GM23338 (cell line): ENCODE data around the gene ASXL2. TPM values are rescaled to one million over a fixed set of nuclear protein-coding genes. Genes with fewer than 3 reads are reported as not detected.
"Not testable (repeated sequence)": the region's sequence is repeated elsewhere in the genome, so short reads cannot be mapped to it uniquely, and the experiment has no call there.

Source experiments
- ATAC-seq: fragments of 200-7000 bp; cut with Tn5 transposase; 3 replicates; pipeline ENCODE4 v1.9.1; 2020
- DNase-seq: peaks from one replicate; pipeline ENCODE4 v3.0.0-alpha.2; 2015; ENCODE audit warnings: low spot score
- H2AFZ ChIP-seq: fragments of 200-600 bp; sonication (generic); 2 replicates; pipeline ENCODE4 v1.8.0; 2016; ENCODE audit warnings: antibody characterized with exemption, mild to moderate bottlenecking, moderate library complexity
- H3F3A ChIP-seq: fragments of 200-600 bp; sonication (generic); replicated peaks from 2 replicates; pipeline ENCODE4 v1.8.0; 2017; ENCODE audit warnings: antibody characterized with exemption, mixed run types, low read depth
- H3K27ac ChIP-seq: fragments of 200-600 bp; sonication (generic); 2 replicates; pipeline ENCODE4 v1.6.1; 2016; ENCODE audit warnings: low read depth
- H3K27me3 ChIP-seq: fragments of 200-600 bp; sonication (generic); 2 replicates; pipeline ENCODE4 v1.8.0; 2016; ENCODE audit warnings: mild to moderate bottlenecking, mixed run types, moderate library complexity; ENCODE audit not compliant: insufficient read depth
- H3K36me3 ChIP-seq: fragments of 200-600 bp; sonication (generic); 2 replicates; pipeline ENCODE4 v1.8.0; 2016; ENCODE audit warnings: mild to moderate bottlenecking; ENCODE audit not compliant: insufficient read depth
- H3K4me1 ChIP-seq: fragments of 200-600 bp; sonication (generic); 2 replicates; pipeline ENCODE4 v1.8.0; 2016; ENCODE audit warnings: mild to moderate bottlenecking, moderate library complexity; ENCODE audit not compliant: insufficient read depth
- H3K4me2 ChIP-seq: fragments of 200-600 bp; sonication (generic); 2 replicates; pipeline ENCODE4 v1.7.1; 2017; ENCODE audit warnings: mixed run types
- H3K4me3 ChIP-seq: fragments of 200-600 bp; sonication (generic); 2 replicates; pipeline ENCODE4 v1.6.1; 2016; ENCODE audit warnings: mixed run types
- H3K79me2 ChIP-seq: fragments of 200-600 bp; sonication (generic); replicated peaks from 2 replicates; pipeline ENCODE4 v1.8.0; 2017; ENCODE audit warnings: mild to moderate bottlenecking; ENCODE audit not compliant: insufficient read depth
- H3K9me2 ChIP-seq: fragments of 200-600 bp; sonication (generic); 2 replicates; pipeline ENCODE4 v1.8.0; 2017; ENCODE audit not compliant: insufficient read depth
- H4K20me1 ChIP-seq: fragments of 200-600 bp; sonication (generic); replicated peaks from 2 replicates; pipeline ENCODE4 v1.8.0; 2017; ENCODE audit warnings: mild to moderate bottlenecking; ENCODE audit not compliant: insufficient read depth
- H3K27ac Mint-ChIP-seq: 2 replicates; pipeline ENCODE4 v1.8.0; 2020; ENCODE audit warnings: inconsistent platforms, mild to moderate bottlenecking, moderate library complexity, mixed read lengths
- H3K27me3 Mint-ChIP-seq: 3 replicates; pipeline ENCODE4 v1.8.0; 2022; ENCODE audit warnings: low read depth, mild to moderate bottlenecking, moderate library complexity, mixed read lengths, inconsistent platforms; ENCODE audit not compliant: insufficient read depth, poor library complexity
- H3K36me3 Mint-ChIP-seq: 3 replicates; pipeline ENCODE4 v1.8.0; 2021; ENCODE audit warnings: low read depth, mild to moderate bottlenecking, inconsistent platforms, moderate library complexity, mixed read lengths
- H3K4me1 Mint-ChIP-seq: 3 replicates; pipeline ENCODE4 v1.8.0; 2020; ENCODE audit warnings: mild to moderate bottlenecking, inconsistent platforms, mixed read lengths
- H3K4me3 Mint-ChIP-seq: 3 replicates; pipeline ENCODE4 v1.8.0; 2021; ENCODE audit warnings: moderate library complexity, mild to moderate bottlenecking, inconsistent platforms, mixed read lengths
- H3K9me3 Mint-ChIP-seq: 3 replicates; pipeline ENCODE4 v1.8.0; 2020; ENCODE audit warnings: moderate library complexity, mild to moderate bottlenecking, inconsistent platforms, mixed read lengths
- EZH2 ChIP-seq: fragments of 200-600 bp; sonication (generic); IDR thresholded peaks from one replicate; pipeline ENCODE4 v1.8.0; 2017; ENCODE audit warnings: antibody characterized with exemption, mild to moderate bottlenecking, low read depth; ENCODE audit not compliant: unreplicated experiment
- JUNB ChIP-seq: IDR thresholded peaks from one replicate; pipeline ENCODE4 v1.6.1; 2016; ENCODE audit warnings: antibody characterized with exemption; ENCODE audit not compliant: unreplicated experiment
- NANOG ChIP-seq: IDR thresholded peaks from 2 replicates; pipeline ENCODE4 v1.6.1; 2016; ENCODE audit warnings: antibody characterized with exemption, borderline replicate concordance
- polyA plus RNA-seq: library from polyadenylated mRNA; unstranded; fragments of >200 nt; fragmentation: Nextera tagmentation; extraction: Ambion mirVana; gene quantifications from 2 replicates; pipeline ENCODE4 v1.2.1, GENCODE V29; 2016
- total RNA-seq: library from RNA; depleted of rRNA; stranded (reverse); fragments of >200 nt; shearing (Covaris generic); gene quantifications from 2 replicates; pipeline ENCODE4 v1.2.3, GENCODE V29; 2014
- TF ChIP-seq, protein P1 (sequence below): IDR thresholded peaks from one replicate; pipeline ENCODE4 v1.6.1; 2018; ENCODE audit warnings: antibody characterized with exemption; ENCODE audit not compliant: unreplicated experiment
- TF ChIP-seq, protein P2 (sequence below): IDR thresholded peaks from 2 replicates; pipeline ENCODE4 v1.6.1; 2016; ENCODE audit warnings: antibody characterized with exemption

Gene ASXL2
- total and polyA plus RNA-seq, 2 experiments from 2014 or later = 7.0 to 21.8 TPM

DNA sequence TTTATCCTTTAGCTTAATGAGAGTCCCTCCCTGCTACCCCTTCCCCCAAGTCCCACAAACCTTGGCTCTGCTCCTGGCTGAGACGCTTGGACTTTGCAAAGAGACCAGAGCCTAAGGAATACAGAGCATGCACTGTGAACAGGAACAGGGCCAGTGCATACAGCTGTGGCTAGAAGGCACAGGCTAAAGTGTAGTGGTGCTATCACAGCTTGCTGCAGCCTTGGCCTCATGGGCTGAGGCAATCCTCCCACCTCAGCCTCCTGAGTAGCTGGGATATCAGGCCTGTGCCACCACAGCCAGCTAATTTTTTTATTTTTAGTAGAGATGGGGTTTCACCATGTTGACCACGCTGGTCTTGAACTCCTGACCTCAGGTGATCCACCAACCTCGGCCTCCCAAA, 39.5 kb upstream of the ASXL2 start:
- no peaks in the 10 kb centered on the region for H3K79me2 ChIP-seq
- no peak for DNase-seq
- H3K27ac Mint-ChIP-seq = no peak overlapping the region
- no peak overlapping the region for H3K4me2 ChIP-seq
- no peak for ATAC-seq
- peaks cover 10% of the 10 kb centered on the region for H3K27me3 Mint-ChIP-seq
- H3K27ac ChIP-seq = no peak overlapping the region
- H3K4me1 ChIP-seq = peaks cover 6% of the 10 kb centered on the region; the same call in 1 of the 2 replicates
- H4K20me1 ChIP-seq = no peaks in the 10 kb centered on the region
- no peaks in the 10 kb centered on the region for H3K9me3 Mint-ChIP-seq
- H3K4me3 Mint-ChIP-seq = no peak overlapping the region
- H3K36me3 Mint-ChIP-seq = no peaks in the 10 kb centered on the region
- TF ChIP-seq, protein P1, sequence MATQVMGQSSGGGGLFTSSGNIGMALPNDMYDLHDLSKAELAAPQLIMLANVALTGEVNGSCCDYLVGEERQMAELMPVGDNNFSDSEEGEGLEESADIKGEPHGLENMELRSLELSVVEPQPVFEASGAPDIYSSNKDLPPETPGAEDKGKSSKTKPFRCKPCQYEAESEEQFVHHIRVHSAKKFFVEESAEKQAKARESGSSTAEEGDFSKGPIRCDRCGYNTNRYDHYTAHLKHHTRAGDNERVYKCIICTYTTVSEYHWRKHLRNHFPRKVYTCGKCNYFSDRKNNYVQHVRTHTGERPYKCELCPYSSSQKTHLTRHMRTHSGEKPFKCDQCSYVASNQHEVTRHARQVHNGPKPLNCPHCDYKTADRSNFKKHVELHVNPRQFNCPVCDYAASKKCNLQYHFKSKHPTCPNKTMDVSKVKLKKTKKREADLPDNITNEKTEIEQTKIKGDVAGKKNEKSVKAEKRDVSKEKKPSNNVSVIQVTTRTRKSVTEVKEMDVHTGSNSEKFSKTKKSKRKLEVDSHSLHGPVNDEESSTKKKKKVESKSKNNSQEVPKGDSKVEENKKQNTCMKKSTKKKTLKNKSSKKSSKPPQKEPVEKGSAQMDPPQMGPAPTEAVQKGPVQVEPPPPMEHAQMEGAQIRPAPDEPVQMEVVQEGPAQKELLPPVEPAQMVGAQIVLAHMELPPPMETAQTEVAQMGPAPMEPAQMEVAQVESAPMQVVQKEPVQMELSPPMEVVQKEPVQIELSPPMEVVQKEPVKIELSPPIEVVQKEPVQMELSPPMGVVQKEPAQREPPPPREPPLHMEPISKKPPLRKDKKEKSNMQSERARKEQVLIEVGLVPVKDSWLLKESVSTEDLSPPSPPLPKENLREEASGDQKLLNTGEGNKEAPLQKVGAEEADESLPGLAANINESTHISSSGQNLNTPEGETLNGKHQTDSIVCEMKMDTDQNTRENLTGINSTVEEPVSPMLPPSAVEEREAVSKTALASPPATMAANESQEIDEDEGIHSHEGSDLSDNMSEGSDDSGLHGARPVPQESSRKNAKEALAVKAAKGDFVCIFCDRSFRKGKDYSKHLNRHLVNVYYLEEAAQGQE = no peak
- TF ChIP-seq EZH2 = no peak
- no peak for TF ChIP-seq JUNB
- TF ChIP-seq, protein P2, sequence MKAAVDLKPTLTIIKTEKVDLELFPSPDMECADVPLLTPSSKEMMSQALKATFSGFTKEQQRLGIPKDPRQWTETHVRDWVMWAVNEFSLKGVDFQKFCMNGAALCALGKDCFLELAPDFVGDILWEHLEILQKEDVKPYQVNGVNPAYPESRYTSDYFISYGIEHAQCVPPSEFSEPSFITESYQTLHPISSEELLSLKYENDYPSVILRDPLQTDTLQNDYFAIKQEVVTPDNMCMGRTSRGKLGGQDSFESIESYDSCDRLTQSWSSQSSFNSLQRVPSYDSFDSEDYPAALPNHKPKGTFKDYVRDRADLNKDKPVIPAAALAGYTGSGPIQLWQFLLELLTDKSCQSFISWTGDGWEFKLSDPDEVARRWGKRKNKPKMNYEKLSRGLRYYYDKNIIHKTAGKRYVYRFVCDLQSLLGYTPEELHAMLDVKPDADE = no peak
- no peak for TF ChIP-seq NANOG
- H3K27me3 ChIP-seq = no peaks in the 10 kb centered on the region
- no peak overlapping the region for H3K4me3 ChIP-seq
- H3K9me2 ChIP-seq = no peaks in the 10 kb centered on the region
- no peaks in the 10 kb centered on the region for H3F3A ChIP-seq
- no peak overlapping the region for H2AFZ ChIP-seq
- H3K4me1 Mint-ChIP-seq = peaks cover 15% of the 10 kb centered on the region
- H3K36me3 ChIP-seq = no peaks in the 10 kb centered on the region

DNA sequence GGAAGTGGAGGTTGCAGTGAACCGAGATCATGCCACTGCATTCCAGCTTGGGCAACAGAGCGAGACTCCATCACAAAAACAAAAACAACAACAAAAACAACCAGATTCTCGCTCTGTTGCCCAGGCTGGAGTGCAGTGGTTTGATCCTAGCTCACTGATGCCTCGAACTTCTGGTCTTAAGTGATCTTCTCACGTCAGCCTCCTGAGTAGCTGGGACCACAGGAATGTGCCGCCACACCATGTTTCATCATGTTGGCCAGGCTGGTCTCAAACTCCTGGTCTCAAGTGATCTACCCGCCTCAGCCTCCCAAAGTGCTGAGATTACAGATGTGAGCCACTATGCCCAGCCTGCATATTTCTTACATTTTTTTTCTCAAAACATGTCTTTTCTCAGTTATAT, 39.1 kb upstream of the ASXL2 start:
- not testable (repeated sequence) for H3K27me3 ChIP-seq, ATAC-seq, H2AFZ ChIP-seq, H3K36me3 ChIP-seq, H3K36me3 Mint-ChIP-seq, H3K4me1 ChIP-seq, H3K27ac ChIP-seq, H3K79me2 ChIP-seq, H4K20me1 ChIP-seq, DNase-seq, H3K27ac Mint-ChIP-seq, H3K4me3 Mint-ChIP-seq, H3K4me2 ChIP-seq, H3K9me3 Mint-ChIP-seq, H3F3A ChIP-seq, H3K4me3 ChIP-seq, H3K9me2 ChIP-seq
- Mint-ChIP-seq H3K27me3 (peaks cover 11% of the 10 kb centered on the region), H3K4me1 (peaks cover 19% of the 10 kb centered on the region)

DNA sequence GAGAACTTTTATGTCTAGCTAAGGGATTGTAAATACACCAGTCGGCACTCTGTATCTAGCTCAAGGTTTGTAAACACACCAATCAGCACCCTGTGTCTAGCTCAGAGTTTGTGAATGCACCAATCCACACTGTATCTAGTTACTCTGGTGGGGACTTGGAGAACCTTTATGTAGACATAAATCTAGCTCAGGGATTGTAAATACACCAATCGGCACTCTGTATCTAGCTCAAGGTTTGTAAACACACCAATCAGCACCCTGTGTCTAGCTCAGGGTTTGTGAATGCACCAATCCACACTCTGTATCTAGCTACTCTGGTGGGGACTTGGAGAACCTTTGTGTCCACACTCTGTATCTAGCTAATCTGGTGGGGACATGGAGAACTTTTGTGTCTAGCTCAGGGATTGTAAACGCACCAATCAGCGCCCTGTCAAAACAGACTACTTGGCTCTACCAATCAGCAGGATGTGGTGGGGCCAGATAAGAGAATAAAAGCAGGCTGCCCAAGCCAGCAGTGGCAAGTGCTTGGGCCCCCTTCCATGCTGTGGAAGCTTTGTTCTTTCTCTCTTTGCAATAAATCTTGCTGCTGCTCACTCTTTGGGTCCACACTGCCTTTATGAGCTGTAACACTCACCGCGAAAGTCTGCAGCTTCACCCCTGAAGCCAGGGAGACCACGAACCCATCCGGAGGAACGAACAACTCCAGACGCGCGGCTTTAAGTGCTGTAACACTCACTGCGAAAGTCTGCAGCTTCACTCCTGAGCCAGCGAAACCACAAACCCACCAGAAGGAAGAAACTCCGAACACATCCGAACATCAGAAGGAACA, 37.9 kb upstream of the ASXL2 start:
- H3K27me3 ChIP-seq, H3K79me2 ChIP-seq, H3K36me3 Mint-ChIP-seq, H4K20me1 ChIP-seq, ATAC-seq, H3K4me3 Mint-ChIP-seq, H3F3A ChIP-seq, H3K4me3 ChIP-seq, DNase-seq, H3K27ac ChIP-seq, H3K36me3 ChIP-seq, H3K4me2 ChIP-seq, H3K9me2 ChIP-seq: not testable (repeated sequence)
- H2AFZ ChIP-seq = peak overlapping the region; percentile 74; the same call in 1 of the 2 replicates
- peaks cover 22% of the 10 kb centered on the region for H3K4me1 Mint-ChIP-seq
- H3K27me3 Mint-ChIP-seq = peaks cover 11% of the 10 kb centered on the region
- H3K9me3 Mint-ChIP-seq = peaks cover 13% of the 10 kb centered on the region
- peak overlapping the region; percentile 68; the same call in 1 of the 2 replicates for H3K27ac Mint-ChIP-seq
- H3K4me1 ChIP-seq = peaks cover 11% of the 10 kb centered on the region; the same call in 1 of the 2 replicates

DNA sequence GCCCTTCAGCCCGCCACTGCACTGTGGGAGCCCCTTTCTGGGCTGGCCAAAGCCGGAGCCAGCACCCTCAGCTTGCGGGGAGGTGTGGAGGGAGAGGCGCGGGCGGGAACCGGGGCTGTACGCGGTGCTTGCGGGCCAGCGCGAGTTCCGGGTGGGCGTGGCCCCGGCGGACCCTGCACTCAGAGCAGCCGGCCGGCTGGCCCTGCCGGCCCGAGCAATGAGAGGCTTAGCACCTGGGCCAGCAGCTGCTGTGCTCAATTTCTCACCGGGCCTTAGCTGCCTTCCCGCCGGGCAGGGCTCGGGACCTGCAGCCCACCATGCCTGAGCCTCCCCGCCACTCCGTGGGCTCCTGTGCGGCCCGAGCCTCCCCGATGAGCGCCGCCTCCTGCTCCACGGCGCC, 37.1 kb upstream of the ASXL2 start:
- ATAC-seq, H3K4me3 ChIP-seq, H3K36me3 ChIP-seq, H3K9me2 ChIP-seq, H3K4me2 ChIP-seq, H3K36me3 Mint-ChIP-seq, H3K27ac ChIP-seq, DNase-seq, H3K27me3 ChIP-seq, H3F3A ChIP-seq, H3K79me2 ChIP-seq, H4K20me1 ChIP-seq, H2AFZ ChIP-seq, H3K4me3 Mint-ChIP-seq, H3K27ac Mint-ChIP-seq: not testable (repeated sequence)
- Mint-ChIP-seq H3K4me1 (peaks cover 22% of the 10 kb centered on the region), H3K9me3 (peaks cover 18% of the 10 kb centered on the region), H3K27me3 (peaks cover 11% of the 10 kb centered on the region)
- H3K4me1 ChIP-seq = peaks cover 11% of the 10 kb centered on the region; the same call in 1 of the 2 replicates
